ENCODE results near the gene ASCL2.

Gene ASCL2

GRCh38 chr11:2272228-2272945, 2.0 kb upstream of the ASCL2 start:
- DNase-seq (ENCODE audit: low read depth) = no peak

GRCh38 chr11:2271327-2272227, 1.2 kb upstream of the ASCL2 start:
- no peak for DNase-seq (ENCODE audit: low read depth)

- no peak for DNase-seq (ENCODE audit: low read depth)
These were observed 614 bp upstream of the ASCL2 start for GRCh38 chr11:2271077-2271326.

GRCh38 chr11:2269601-2270321, 627 bp downstream of the ASCL2 start:
- no peak for DNase-seq (ENCODE audit: low read depth)

- DNase-seq (ENCODE audit: low read depth) = peak; percentile 62
These were observed 1.4 kb downstream of the ASCL2 start for GRCh38 chr11:2268729-2269600.

- no peak for DNase-seq (ENCODE audit: low read depth)
These were observed 2.3 kb downstream of the ASCL2 start for GRCh38 chr11:2267851-2268728.

- DNase-seq (ENCODE audit: low read depth) = no peak
These were observed 3.0 kb downstream of the ASCL2 start for GRCh38 chr11:2267306-2267850.

GRCh38 chr11:2266586-2267305, 3.6 kb downstream of the ASCL2 start:
- DNase-seq (ENCODE audit: low read depth) = no peak

GRCh38 chr11:2265854-2266585, 4.4 kb downstream of the ASCL2 start:
- DNase-seq (ENCODE audit: low read depth) = no peak

- DNase-seq (ENCODE audit: low read depth) = no peak
These were observed 5.0 kb downstream of the ASCL2 start for GRCh38 chr11:2265396-2265795.

- no peak for DNase-seq (ENCODE audit: low read depth)
These were observed 5.9 kb downstream of the ASCL2 start for GRCh38 chr11:2264366-2265053.

GRCh38 chr11:2263724-2264360, 6.5 kb downstream of the ASCL2 start:
- no peak for DNase-seq (ENCODE audit: low read depth)

GRCh38 chr11:2263071-2263565, 7.3 kb downstream of the ASCL2 start:
- no peak for DNase-seq (ENCODE audit: low read depth)

- no peak for DNase-seq (ENCODE audit: low read depth)
These were observed 7.9 kb downstream of the ASCL2 start for GRCh38 chr11:2262301-2263070.

- no peak for DNase-seq (ENCODE audit: low read depth)
These were observed 8.8 kb downstream of the ASCL2 start for GRCh38 chr11:2261436-2262230.

Measured in stimulated activated CD8-positive, alpha-beta memory T cell treated with anti-CD3 and anti-CD28 coated beads, Interleukin-7, amount 100 ng/mL, for 24 hours (primary cell).